Upper lobe of right lung (tissue), 1 donor: ENCODE measurements around the gene MAPK8IP1. TPM values are rescaled to one million over a fixed set of nuclear protein-coding genes. Genes with fewer than 3 reads are reported as not detected.

ENCODE experiments used
- ATAC-seq: fragments of 200-7000 bp; cut with Tn5 transposase; one replicate; pipeline ENCODE4 v1.9.1; 2020; ENCODE audit warnings: mild to moderate bottlenecking, moderate library complexity
- DNase-seq: peaks from one replicate; pipeline ENCODE4 v3.0.0-alpha.2; 2020
- H3K27ac ChIP-seq: fragments of 200-600 bp; one replicate; pipeline ENCODE4 v1.8.0; 2022
- H3K27me3 ChIP-seq: fragments of 200-600 bp; one replicate; pipeline ENCODE4 v1.8.0; 2022; ENCODE audit warnings: mild to moderate bottlenecking
- H3K36me3 ChIP-seq: fragments of 200-600 bp; one replicate; pipeline ENCODE4 v1.8.0; 2022
- H3K4me1 ChIP-seq: fragments of 200-600 bp; one replicate; pipeline ENCODE4 v1.8.0; 2022
- H3K4me3 ChIP-seq: fragments of 200-600 bp; one replicate; pipeline ENCODE4 v1.8.0; 2022; ENCODE audit warnings: mild to moderate bottlenecking
- H3K9me3 ChIP-seq: fragments of 200-600 bp; one replicate; pipeline ENCODE4 v1.8.0; 2022
- CTCF ChIP-seq: fragments of 200-600 bp; IDR thresholded peaks from one replicate; pipeline ENCODE4 v1.8.0; 2022; ENCODE audit warnings: antibody characterized with exemption
- intact Hi-C: fragments of 100-400 bp; cut with DNase I; formaldehyde crosslinking; loops from one replicate; pipeline ENCODE4 v1.11.0; 2022
- total RNA-seq: library from RNA; stranded (reverse); fragmentation: NEBNext Ultra II Directional; extraction: Animal tissue kit (Norgen Biotek cat#: 25700); gene quantifications from one replicate; pipeline ENCODE4 v1.2.1, GENCODE V29; 2021
- donor health status: DM: no; HTN: yes; CAD: no; lungs with severe emphysema.

MAPK8IP1 gene
- total RNA-seq, 1 donor from 2014 or later = 6.4 TPM

GRCh38 chr11:45880772-45881570 lies 4.5 kb upstream of the MAPK8IP1 start:
- no peak overlapping the region for H3K4me3 ChIP-seq
- H3K36me3 ChIP-seq = peaks cover 51% of the 10 kb centered on the region
- H3K9me3 ChIP-seq = no peaks in the 10 kb centered on the region
- intact Hi-C loops = no loop called here
- no peaks in the 10 kb centered on the region for H3K27me3 ChIP-seq
- no peak for ATAC-seq
- no peak for DNase-seq
- H3K4me1 ChIP-seq = peaks cover 3% of the 10 kb centered on the region
- no peak for TF ChIP-seq CTCF
- H3K27ac ChIP-seq = no peak overlapping the region

- Histone ChIP-seq H3K27ac (no peak overlapping the region), H3K4me1 (peaks cover 4% of the 10 kb centered on the region), H3K4me3 (no peak overlapping the region), H3K27me3 (no peaks in the 10 kb centered on the region), H3K9me3 (no peaks in the 10 kb centered on the region), H3K36me3 (peaks cover 43% of the 10 kb centered on the region)
- ATAC-seq (no peak), DNase-seq (no peak)
- no peak for TF ChIP-seq CTCF
- intact Hi-C loops = no loop called here
Observed at GRCh38 chr11:45881708-45882368, 3.6 kb upstream of the MAPK8IP1 start.

- peak overlapping the region; percentile 30 for H3K4me3 ChIP-seq
- H3K9me3 ChIP-seq = no peaks in the 10 kb centered on the region
- H3K27ac ChIP-seq = no peak overlapping the region
- peaks cover 4% of the 10 kb centered on the region for H3K4me1 ChIP-seq
- DNase-seq = no peak
- no peak for TF ChIP-seq CTCF
- ATAC-seq = no peak
- no peaks in the 10 kb centered on the region for H3K27me3 ChIP-seq
- intact Hi-C loops = no loop called here
- peaks cover 16% of the 10 kb centered on the region for H3K36me3 ChIP-seq
Observed at GRCh38 chr11:45884596-45885185, 760 bp upstream of the MAPK8IP1 start.

GRCh38 chr11:45885921-45886721 lies 670 bp downstream of the MAPK8IP1 start:
- ATAC-seq (no peak), DNase-seq (no peak)
- no peak overlapping the region for H3K27ac ChIP-seq
- peaks cover 4% of the 10 kb centered on the region for H3K4me1 ChIP-seq
- H3K36me3 ChIP-seq = peaks cover 3% of the 10 kb centered on the region
- no peak for TF ChIP-seq CTCF
- no peaks in the 10 kb centered on the region for H3K27me3 ChIP-seq
- H3K9me3 ChIP-seq = no peaks in the 10 kb centered on the region
- peak overlapping the region; percentile 45 for H3K4me3 ChIP-seq
- intact Hi-C loops = no loop called here

GRCh38 chr11:45886816-45887520 lies 1.5 kb downstream of the MAPK8IP1 start:
- no peak for TF ChIP-seq CTCF
- H3K27me3 ChIP-seq = no peaks in the 10 kb centered on the region
- intact Hi-C loops = no loop called here

More at GRCh38 chr11:45886816-45887520, 1.5 kb downstream of the MAPK8IP1 start:
- no peaks in the 10 kb centered on the region for H3K36me3 ChIP-seq
- DNase-seq (no peak), ATAC-seq (no peak)
- H3K9me3 ChIP-seq = no peaks in the 10 kb centered on the region
- no peak overlapping the region for H3K4me3 ChIP-seq
- H3K4me1 ChIP-seq = peaks cover 4% of the 10 kb centered on the region
- H3K27ac ChIP-seq = no peak overlapping the region
